SK-N-SH treated with all-trans-retinoic acid at 6 μM for 48 hours (cell line): ENCODE measurements around the gene MYT1.

ENCODE experiments used
- ESRRG ChIP-seq: fragments of 250-450 bp; sonication (Bioruptor Pico); IDR thresholded peaks from 2 replicates; pipeline ENCODE4 v1.6.1; 2021; ENCODE audit warnings: mild to moderate bottlenecking
- PATZ1 ChIP-seq: fragments of 250-450 bp; sonication (Bioruptor Pico); IDR thresholded peaks from 2 replicates; pipeline ENCODE4 v1.8.0; 2020; ENCODE audit warnings: mild to moderate bottlenecking, moderate library complexity, borderline replicate concordance
- ZC3H10 ChIP-seq: fragments of 250-450 bp; sonication (Bioruptor Pico); IDR thresholded peaks from 2 replicates; pipeline ENCODE4 v1.5.1; 2021; ENCODE audit warnings: mild to moderate bottlenecking, moderate library complexity
- ZNF70 ChIP-seq: fragments of 450-650 bp; formaldehyde crosslinking; IDR thresholded peaks from 2 replicates; pipeline ENCODE4 v1.5.0; 2020; ENCODE audit warnings: mild to moderate bottlenecking, moderate library complexity

- no peak for TF ChIP-seq ESRRG
- TF ChIP-seq PATZ1 (CRISPR knock-in tag) = no peak
- no peak for TF ChIP-seq ZC3H10 (CRISPR knock-in tag)
- no peak for TF ChIP-seq ZNF70 (CRISPR knock-in tag)
Observed at GRCh38 chr20:64188682-64189529, 24.7 kb downstream of the MYT1 start.
